IPS-NIHi7 (cell line): ENCODE results near the gene SPA17.

ENCODE experiments used
- DNase-seq: peaks from one replicate; pipeline ENCODE4 v3.0.0; 2012; ENCODE audit warnings: mixed read lengths; ENCODE audit errors: extremely low spot score

The SPA17 gene

DNA sequence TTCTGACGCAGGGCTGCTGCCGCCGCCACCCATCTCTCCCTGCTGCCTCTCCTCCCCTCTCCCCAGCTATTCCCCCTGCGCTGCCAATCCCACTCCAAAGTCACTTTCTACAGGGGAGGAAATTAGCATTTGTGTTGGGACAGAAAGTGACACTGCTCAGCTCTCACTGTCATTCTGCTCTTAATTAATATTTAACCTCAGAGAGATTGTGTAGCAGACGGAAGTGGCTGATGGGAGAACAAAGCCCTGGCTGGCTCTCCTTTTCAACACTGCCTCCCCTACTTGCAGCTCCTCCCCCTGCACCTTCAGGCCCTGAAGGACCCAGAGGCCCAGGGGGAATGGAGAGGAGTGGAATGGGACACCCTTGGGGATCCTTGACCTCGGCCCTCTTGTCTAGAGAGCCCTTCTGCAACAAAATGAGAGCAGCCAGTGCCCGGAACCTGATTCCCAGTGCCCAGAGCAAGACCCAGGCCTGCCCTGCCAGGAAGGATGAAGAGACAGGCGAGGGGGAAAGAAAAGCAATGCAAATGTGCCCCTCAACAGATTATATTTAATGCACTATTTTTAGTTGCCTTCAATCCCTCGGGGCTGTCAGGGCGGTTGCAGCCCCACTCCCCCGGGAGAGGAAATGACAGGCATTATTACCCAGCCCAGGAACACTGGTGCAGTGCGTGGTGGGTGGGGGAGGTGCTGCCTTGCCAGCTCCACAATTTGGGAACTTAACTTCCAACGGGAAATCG, 51.4 kb downstream of the SPA17 start:
- no peak for DNase-seq

DNA sequence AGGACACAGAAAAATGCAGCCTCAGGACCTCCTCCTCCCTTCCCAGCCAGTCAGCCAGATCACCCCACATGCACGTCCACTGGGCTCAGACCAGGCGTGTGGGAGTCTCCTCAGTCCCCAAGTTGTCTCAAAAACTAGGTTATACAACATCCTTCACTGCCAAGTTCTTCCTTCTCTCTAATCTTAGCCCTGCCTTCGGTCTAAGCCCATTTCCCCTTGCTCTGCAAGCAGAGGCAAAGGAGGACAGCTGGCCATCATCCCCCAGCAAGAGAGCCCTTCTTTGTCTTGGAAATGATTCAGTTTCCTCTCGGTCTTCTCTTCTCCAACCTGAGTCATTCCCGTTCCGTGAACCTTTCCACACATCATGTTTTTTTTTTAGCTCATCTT, 52.0 kb downstream of the SPA17 start:
- DNase-seq: no peak

DNA sequence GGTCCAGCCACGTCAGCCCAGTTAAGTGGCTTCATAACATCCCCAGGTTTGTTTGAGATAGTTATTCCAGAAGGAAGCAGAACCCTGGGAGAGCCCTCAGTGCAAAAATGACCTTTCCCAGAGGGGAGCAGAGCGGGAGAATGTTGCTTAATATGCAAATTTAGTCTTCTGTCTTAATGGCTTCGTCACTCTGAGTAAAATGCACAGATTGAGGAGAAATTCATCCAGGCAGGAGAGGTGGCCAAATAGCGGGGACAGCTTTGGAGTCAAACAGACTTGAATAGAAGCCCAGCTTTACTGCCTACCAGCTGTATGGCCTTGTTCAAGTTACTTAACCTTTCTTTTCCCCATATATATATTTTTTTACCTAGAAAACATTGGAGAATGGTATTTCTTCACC, 53.8 kb downstream of the SPA17 start:
- no peak for DNase-seq

DNA sequence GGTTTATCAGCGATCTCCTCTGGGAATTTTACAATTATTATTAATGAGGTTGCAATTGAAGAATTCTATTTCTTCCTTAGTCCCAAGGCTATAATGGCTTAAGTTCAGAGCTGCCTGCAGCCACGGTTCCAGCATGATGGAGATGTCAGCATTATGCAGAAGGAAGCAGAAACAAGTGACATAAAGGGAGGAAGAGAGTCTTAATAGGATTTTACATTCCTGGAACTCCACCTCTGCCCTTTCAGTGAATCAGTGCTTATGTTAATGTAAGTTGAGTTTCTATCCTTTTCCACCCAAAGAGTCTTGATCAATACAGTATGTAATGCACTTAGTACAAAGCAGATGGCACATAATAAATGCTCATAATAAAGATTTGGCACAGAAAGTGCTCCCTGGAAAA, 54.4 kb downstream of the SPA17 start:
- DNase-seq: no peak

DNA sequence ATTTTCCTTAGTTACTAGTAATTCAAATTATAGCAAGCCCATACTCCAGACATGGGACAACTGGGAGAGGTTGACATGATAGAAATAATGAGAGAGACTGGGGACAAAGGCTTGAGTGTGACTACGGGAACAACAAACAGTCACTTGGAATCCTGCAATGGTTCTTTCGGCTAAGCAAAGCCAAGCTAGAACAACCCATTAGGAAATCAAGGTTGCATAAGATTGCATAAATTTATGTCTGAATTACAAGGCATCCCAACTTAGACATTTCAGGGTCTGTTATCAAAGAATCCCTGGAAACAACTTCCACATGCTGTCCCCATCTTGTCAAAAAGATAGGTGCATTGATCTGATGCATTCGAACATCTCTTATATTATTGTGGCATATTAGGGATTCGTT, 55.9 kb downstream of the SPA17 start:
- no peak for DNase-seq

DNA sequence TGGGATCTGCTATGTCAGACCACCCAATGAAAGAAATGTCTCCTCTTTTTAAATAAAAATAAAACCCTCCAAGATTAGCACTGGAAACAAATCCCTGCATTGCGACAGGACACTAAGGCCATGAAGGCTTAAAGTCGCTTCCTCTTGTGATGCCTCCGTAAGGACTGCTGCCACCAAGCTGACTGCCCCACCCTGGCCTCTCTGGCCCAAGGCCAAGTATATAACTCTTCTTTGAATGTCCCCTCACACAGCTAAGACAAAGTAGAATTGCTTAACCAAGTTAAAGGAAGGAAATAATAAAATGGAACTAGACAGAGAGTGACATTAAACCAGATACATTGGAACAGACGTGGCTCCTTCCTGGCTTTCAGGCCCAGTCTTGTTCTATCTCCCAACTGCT, 58.5 kb downstream of the SPA17 start:
- no peak for DNase-seq

DNA sequence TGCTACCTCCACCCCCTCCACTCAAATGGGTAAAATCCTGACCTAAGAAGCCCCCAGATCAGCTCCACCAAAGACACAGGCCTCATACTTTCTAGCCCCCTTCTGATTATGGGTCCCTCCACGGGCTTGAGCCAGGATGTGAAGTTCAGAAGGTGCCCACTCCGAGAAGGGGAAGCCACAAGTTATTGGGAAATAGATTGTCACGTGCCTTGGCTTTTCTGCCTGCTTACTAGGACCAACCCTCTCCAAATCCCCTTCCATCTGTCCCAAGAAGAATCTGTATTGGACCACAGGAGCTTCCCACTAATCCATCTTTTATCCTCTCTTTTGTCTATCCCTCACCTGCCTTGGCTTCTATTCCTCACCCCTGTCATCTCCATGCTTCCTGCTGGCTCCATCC, 63.0 kb downstream of the SPA17 start:
- no peak for DNase-seq

DNA sequence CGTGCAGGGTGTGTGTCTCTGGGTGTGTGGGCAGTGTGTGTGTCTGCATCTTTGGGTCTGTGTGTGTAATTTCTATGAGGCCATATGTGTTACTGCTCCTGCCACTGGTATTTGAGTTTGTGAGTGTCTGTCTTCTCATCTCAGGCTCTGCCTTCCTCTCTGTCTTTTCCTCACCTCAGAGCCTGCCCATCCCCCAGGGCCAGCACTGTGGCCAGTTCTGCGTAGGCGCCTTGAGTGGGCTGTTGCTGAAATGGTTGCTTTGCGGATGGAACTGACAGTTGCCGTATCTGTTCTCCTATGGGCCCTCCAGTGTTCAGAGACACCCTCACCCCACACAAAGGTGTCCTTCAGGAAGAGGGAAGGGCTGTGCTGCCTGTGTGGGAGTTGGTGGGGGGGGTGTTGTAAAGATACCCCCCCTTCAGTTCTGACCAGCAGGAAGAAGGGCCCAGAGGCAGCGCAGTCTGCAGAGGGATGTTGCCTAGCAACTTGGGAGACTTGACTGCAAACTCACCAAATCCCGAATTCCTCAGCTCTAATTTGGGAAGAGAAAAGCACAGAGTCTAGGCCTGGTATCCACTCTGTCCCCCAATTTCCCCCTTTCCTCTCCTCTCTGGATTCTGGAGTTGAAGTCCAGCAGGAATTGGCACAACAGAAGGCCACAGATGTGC, 64.1 kb downstream of the SPA17 start:
- DNase-seq: no peak

DNA sequence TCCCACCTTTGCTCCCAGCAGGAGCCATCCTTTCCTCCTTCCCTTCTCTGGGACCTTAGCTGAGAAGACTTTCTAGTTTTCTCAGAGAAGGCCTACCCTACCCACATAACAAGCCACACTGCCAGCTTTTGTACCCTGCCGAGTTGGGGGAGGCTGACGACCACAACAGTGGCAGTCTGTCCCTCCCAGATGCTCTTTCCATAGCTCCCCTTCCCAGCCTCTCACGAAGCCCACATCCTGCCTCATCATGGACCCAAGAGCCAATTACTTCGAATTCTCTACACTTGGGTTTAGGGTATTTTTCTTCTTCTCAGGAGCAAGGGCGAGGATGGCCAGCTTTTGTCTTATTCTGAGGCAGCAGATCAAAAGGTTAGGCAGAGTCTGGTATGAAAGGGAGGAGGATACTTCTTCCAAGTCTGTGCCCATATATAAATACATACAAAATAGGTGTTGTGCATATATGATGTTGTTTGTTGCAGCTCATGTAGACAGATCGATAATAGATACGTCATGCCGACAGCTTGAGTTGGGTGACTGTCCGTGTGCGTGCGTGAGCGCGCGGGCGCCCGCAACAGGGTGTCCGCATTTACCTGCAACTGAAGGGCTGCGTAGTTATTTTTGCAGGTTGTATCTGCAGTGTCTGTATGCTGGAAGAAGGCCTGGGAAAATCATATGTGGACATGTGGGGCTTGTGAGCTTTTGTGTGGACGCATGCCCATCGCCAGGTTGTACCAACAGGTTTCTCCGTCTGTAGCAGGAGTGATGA, 65.2 kb downstream of the SPA17 start:
- no peak for DNase-seq

DNA sequence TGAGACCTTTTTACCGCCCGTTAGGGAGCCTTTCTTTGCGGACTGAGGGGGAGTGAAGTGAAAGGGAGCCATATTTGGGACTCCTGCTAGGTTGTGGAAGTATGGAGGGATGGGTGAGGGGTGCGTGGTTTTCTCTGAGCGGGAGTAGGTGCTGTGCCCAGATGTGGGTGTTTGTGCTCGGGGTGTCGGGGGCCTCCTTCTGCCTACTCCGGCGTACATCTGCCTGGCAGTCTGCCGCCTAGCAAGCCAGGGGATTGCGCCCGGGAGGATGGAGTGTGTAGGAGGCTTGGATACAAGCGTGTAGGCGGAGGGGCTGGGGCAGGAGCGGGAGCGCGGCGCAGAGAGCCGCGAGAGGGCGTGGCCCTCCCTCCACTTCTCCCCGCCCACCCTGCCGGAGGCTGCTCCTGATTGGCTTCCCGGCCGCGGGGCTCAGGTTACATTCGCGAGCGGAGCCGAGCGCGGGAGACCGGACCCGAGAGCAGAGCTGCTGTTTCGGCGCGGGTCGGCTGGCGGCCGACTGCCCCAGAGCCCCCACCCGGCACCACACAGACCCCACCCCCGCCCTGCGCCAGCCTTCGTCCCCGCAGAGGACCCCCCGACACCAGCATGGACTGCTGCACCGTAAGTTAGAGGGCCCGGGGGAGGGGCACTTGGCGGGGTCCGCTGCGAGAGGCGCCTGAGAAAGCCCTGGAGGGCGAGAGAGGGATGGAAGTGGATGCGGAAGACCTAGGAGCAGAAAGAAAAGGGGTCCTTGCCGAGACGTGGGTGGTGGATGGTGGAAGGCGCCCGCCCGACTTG, 66.0 kb downstream of the SPA17 start, which contains the start of gene NRGN:
TSS of gene NRGN (plus strand) at position 464 of the 798 bp plus-strand sequence. CDS start at position 607, 143 bp downstream.
- peak; percentile 96 for DNase-seq

DNA sequence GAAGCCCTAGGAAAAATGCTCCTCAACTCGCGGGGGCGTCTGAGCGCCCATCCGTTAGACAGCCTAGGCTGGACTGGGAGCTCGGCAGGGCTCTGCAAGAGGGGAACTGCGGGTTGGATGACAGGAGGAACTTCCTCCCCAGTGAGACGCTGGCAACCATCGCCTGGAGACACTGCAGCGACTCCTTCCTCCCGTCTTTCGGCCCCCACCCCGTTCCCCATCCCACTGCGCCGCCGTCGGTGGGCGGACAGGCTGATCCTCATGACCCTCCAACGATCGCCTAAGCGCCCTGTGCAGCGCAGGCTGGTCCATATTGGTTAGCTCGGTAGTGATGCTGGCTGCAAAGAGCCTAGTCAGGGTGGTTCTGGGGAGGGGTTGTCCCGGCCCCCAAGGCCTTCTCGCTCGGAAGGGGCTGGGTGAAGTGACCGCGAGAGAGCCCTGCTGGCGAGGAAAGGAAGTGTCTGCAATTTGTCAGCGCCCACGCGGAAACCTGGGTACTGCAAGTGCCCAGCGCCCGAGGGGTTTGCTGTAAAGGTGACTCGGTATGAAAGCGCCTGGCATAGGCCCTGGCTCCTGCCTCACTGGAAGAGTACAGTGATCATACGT, 66.7 kb downstream of the SPA17 start:
- DNase-seq: no peak

DNA sequence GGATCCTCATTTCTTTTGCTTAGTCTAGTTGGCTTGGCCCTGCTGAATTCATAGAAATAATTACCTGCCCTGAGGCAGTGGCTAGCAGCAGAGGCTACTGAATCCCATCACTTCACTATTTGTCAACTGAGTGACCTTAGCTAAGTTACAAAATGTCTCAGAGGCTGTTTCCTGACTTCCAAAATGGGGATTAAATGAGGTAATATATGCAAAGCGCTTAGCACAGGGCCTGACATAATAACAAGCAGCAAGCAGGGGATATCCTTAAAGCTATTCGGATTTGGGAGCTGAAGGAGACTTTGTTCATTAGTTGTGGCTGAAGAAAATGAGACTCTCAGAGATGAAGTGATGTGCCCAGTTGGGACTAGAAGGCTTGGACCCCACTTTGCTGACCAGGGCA, 68.9 kb downstream of the SPA17 start:
- DNase-seq: no peak

DNA sequence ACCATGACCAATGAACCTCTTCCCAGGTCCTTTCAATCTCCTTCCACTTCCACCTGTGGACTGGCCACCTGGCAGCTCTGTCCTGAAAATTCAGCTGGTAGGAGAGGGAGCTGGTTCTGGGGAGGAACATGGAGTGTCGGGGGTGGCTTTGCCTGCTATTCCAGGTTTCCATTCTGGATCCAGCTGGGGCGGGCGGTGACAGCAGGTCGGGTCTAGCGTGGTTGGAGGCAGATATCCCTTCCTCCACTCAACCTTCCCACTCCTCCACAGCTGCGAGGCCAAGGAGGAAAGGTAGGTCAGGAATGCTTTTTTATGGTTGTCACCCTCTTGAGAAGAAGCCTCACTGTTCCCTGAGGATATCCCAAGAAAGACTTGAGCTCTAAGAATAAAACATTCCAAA, 69.3 kb downstream of the SPA17 start:
- DNase-seq: no peak

DNA sequence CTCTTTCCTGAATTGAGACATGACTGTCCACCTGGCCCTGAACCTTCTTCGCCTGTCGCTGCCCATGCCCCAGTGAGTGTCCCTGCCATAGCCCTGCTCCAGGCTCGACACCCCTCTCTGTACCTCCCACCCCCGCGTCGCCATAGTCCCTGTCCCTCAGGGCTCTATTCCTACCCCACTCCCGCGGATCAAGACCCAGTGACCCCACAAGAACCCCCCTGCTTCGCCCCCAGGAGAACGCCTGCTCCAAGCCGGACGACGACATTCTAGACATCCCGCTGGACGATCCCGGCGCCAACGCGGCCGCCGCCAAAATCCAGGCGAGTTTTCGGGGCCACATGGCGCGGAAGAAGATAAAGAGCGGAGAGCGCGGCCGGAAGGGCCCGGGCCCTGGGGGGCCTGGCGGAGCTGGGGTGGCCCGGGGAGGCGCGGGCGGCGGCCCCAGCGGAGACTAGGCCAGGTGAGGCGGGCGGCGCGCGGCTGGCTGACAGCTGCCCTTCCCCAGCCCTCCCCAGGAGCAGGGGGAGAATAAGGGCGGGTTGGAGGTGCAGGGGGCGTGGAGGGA, 71.6 kb downstream of the SPA17 start:
- DNase-seq: no peak

DNA sequence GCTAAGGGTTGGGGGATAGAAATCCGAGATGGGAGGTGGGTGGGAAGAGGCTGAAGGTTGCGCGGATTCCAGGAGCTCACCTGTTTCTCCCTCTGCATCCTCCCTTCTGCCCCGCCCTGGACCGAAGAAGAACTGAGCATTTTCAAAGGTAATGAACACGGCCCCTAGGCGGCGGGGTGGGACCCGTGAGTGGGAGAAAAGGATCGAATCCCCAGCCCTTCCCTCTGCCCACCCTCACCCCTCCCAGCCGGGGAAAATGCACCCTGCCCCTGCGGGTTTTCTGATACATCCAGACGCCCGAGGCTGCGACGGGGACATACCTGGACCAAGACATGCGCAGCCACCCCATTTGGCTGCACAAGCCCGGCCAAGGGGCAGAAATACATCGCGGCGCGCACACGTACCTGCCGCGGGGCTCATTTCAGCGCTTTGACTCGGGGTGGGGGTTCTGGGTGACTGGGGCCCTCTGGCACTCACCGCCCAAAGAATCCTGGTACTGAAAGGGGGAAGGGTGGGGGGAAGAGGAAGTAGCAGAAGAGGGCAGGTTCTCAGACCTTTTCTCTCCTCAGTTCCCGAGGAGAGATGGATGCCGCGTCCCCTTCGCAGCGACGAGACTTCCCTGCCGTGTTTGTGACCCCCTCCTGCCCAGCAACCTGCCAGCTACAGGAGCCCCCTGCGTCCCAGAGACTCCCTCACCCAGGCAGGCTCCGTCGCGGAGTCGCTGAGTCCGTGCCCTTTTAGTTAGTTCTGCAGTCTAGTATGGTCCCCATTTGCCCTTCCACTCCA, 72.3 kb downstream of the SPA17 start:
- peak; percentile 40 for DNase-seq

DNA sequence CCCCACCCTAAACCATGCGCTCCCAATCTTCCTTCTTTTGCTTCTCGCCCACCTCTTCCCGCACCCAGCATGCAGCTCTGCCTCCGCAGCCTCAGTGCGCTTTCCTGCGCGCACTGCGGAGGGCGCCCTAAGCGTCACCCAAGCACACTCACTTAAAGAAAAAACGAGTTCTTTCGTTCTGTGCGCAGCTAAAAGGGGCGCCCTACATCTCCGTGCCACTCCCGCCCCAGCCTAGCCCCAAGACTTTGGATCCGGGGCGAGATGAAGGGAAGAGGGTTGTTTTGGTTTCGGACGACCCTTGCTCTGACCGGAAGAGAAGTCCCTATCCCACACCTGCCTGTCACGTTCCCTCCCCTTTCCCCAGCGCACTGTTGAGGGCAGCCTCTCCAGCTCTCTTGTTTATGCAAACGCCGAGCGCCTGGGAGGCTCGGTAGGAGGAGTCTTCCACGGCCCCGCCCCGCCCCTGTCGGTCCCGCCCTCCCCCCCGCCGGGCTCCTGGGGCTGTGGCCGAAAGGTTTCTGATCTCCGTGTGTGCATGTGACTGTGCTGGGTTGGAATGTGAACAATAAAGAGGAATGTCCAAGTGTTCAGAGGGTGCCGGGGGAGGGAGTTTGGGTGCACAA, 73.0 kb downstream of the SPA17 start:
- peak; percentile 91 for DNase-seq
